ENCODE measurements around the gene ZSCAN29. TPM values are rescaled to one million over a fixed set of nuclear protein-coding genes. Genes with fewer than 3 reads are reported as not detected.
A peak's percentile ranks its signal among the peaks of the same experiment; 100 is the strongest.

ZSCAN29 gene
- total RNA-seq = 10 to 100 TPM; 20.9 to 23.8 TPM

GRCh38 chr15:43370975-43371974, at the start of gene ZSCAN29, which contains the start of gene TUBGCP4:
Gene ZSCAN29, minus strand, starts transcription at chr15:43371043. Its CDS starts 1,130 bp downstream, at chr15:43369913.
Gene TUBGCP4, plus strand, starts transcription at chr15:43371101. Its CDS starts 254 bp downstream, at chr15:43371355.
- Mint-ChIP-seq H3K9me3 (peaks cover 23% of the 10 kb centered on the region), H3K27me3 (no peaks in the 10 kb centered on the region), H3K27ac (peak within 1 kb of the TSS; percentile 89), H3K36me3 (ENCODE audit: low read depth) (peaks cover 52% of the 10 kb centered on the region), H3K4me3 (peak within 1 kb of the TSS; percentile 90), H3K4me1 (ENCODE audit: low read depth) (peaks cover 50% of the 10 kb centered on the region)
- ChIA-PET CTCF (interaction anchor here (0.9 to 1.8 kb wide), 11 partner anchors 8 to 140 kb away, joined by 3 to 6 read pairs (median 3); partner anchors contain the start of gene LCMT2), POLR2A (interaction anchor here (0.7 to 1.4 kb wide), 6 partner anchors 9 to 265 kb away, joined by 3 to 9 read pairs (median 5); no protein-coding TSS in a partner anchor)
- peak; percentile 42 for TF ChIP-seq CTCF (IDR thresholded peaks at IDR 0.05)
- intact Hi-C loops (cut with micrococcal nuclease) = no loop called here
- ATAC-seq = peak; percentile 88
- peak; percentile 82 for DNase-seq

- no peak for TF ChIP-seq CTCF (IDR thresholded peaks at IDR 0.05)
- Mint-ChIP-seq H3K9me3 (no peaks in the 10 kb centered on the region), H3K4me3 (no peak overlapping the region), H3K4me1 (ENCODE audit: low read depth) (peaks cover 12% of the 10 kb centered on the region), H3K27me3 (no peaks in the 10 kb centered on the region), H3K27ac (no peak overlapping the region), H3K36me3 (ENCODE audit: low read depth) (peaks cover 33% of the 10 kb centered on the region)
- ChIA-PET POLR2A (interaction anchor here (0.6 kb wide), 1 partner anchor 18 kb away, joined by 3 read pairs; no protein-coding TSS in a partner anchor), CTCF (interaction anchor here (0.8 kb wide), 1 partner anchor 95 kb away, joined by 3 read pairs; no protein-coding TSS in a partner anchor)
- DNase-seq (no peak), ATAC-seq (no peak)
- intact Hi-C loops (cut with micrococcal nuclease) = no loop called here
These were observed 49.6 kb upstream of the ZSCAN29 start for GRCh38 chr15:43420435-43420834.

- Mint-ChIP-seq H3K36me3 (ENCODE audit: low read depth) (peaks cover 39% of the 10 kb centered on the region), H3K4me1 (ENCODE audit: low read depth) (no peaks in the 10 kb centered on the region), H3K9me3 (no peaks in the 10 kb centered on the region), H3K27me3 (no peaks in the 10 kb centered on the region), H3K4me3 (no peak overlapping the region), H3K27ac (peak overlapping the region; percentile 62)
- intact Hi-C loops (cut with micrococcal nuclease) = no loop called here
- ChIA-PET POLR2A (interaction anchor here (1.0 kb wide), 2 partner anchors 9 to 54 kb away, joined by 3 to 4 read pairs; no protein-coding TSS in a partner anchor), CTCF (no interaction called here)
- DNase-seq (no peak), ATAC-seq (no peak)
- no peak for TF ChIP-seq CTCF (IDR thresholded peaks at IDR 0.05)
These were observed 43.4 kb upstream of the ZSCAN29 start for GRCh38 chr15:43414196-43414595.

GRCh38 chr15:43412096-43412495, 41.3 kb upstream of the ZSCAN29 start:
- Mint-ChIP-seq H3K9me3 (no peaks in the 10 kb centered on the region), H3K4me3 (no peak overlapping the region), H3K4me1 (ENCODE audit: low read depth) (no peaks in the 10 kb centered on the region), H3K27me3 (no peaks in the 10 kb centered on the region), H3K27ac (no peak overlapping the region), H3K36me3 (ENCODE audit: low read depth) (peaks cover 40% of the 10 kb centered on the region)
- CTCF ChIA-PET = interaction anchor here (1.1 kb wide), 1 partner anchor 36 kb away, joined by 3 read pairs; no protein-coding TSS in a partner anchor
- TF ChIP-seq CTCF (IDR thresholded peaks at IDR 0.05) = no peak
- ATAC-seq (no peak), DNase-seq (no peak)
- intact Hi-C loops (cut with micrococcal nuclease) = no loop called here
- POLR2A ChIA-PET = no interaction called here

Measured in activated CD8-positive, alpha-beta T cell treated with anti-CD3 and anti-CD28 coated beads for 36 hours (primary cell).